KMS-11 (cell line): ENCODE measurements around the gene LZTS3.
A peak's percentile ranks its signal among the peaks of the same experiment; 100 is the strongest.

Experiments used
- H2AFZ ChIP-seq: fragments of 200-600 bp; sonication (generic); 2 replicates; pipeline ENCODE4 v1.6.1; 2016; ENCODE audit warnings: antibody characterized with exemption, mixed run types, low read depth
- H3K27ac ChIP-seq: fragments of 200-600 bp; sonication (generic); 2 replicates; pipeline ENCODE4 v1.6.1; 2016; ENCODE audit warnings: mild to moderate bottlenecking, mixed run types
- H3K27me3 ChIP-seq: fragments of 200-600 bp; sonication (generic); 2 replicates; pipeline ENCODE4 v1.6.1; 2017; ENCODE audit warnings: mild to moderate bottlenecking, low read depth, mixed run types, moderate library complexity; ENCODE audit not compliant: insufficient read depth
- H3K36me3 ChIP-seq: fragments of 200-600 bp; sonication (generic); 2 replicates; pipeline ENCODE4 v1.6.1; 2017; ENCODE audit warnings: mild to moderate bottlenecking, mixed run types; ENCODE audit not compliant: insufficient read depth
- H3K4me1 ChIP-seq: fragments of 200-600 bp; sonication (generic); 2 replicates; pipeline ENCODE4 v1.6.1; 2016; ENCODE audit warnings: mild to moderate bottlenecking, low read depth, mixed run types; ENCODE audit not compliant: poor library complexity, severe bottlenecking
- H3K4me2 ChIP-seq: fragments of 200-600 bp; sonication (generic); 2 replicates; pipeline ENCODE4 v1.7.0; 2016; ENCODE audit warnings: mild to moderate bottlenecking, mixed run types
- H3K4me3 ChIP-seq: fragments of 200-600 bp; sonication (generic); IDR thresholded peaks from 2 replicates; pipeline ENCODE4 v1.6.1; 2017; ENCODE audit warnings: low read depth, low read length, mixed read lengths; ENCODE audit not compliant: insufficient read depth
- H3K79me2 ChIP-seq: fragments of 200-600 bp; sonication (generic); 2 replicates; pipeline ENCODE4 v1.6.1; 2016; ENCODE audit warnings: low read depth, mixed run types; ENCODE audit not compliant: insufficient read depth
- H3K9ac ChIP-seq: fragments of 200-600 bp; sonication (generic); 2 replicates; pipeline ENCODE4 v1.6.1; 2016; ENCODE audit warnings: mild to moderate bottlenecking, mixed run types
- H4K20me1 ChIP-seq: fragments of 200-600 bp; sonication (generic); 2 replicates; pipeline ENCODE4 v1.6.1; 2016; ENCODE audit warnings: mild to moderate bottlenecking, mixed run types; ENCODE audit not compliant: insufficient read depth
- TF ChIP-seq, protein P1 (sequence below): fragments of 200-600 bp; sonication (generic); conservative IDR thresholded peaks from 2 replicates; pipeline ENCODE4 v1.6.1; 2017; ENCODE audit warnings: low read depth, mild to moderate bottlenecking, antibody characterized with exemption, low read length, moderate library complexity, mixed read lengths

The LZTS3 gene

GRCh38 chr20:3213226-3213625 lies 39.9 kb upstream of the LZTS3 start:
- Histone ChIP-seq H3K79me2 (peaks cover 18% of the 10 kb centered on the region; the same call in 1 of the 2 replicates), H3K27me3 (no peaks in the 10 kb centered on the region), H2AFZ (no peak overlapping the region), H3K36me3 (no peaks in the 10 kb centered on the region), H3K9ac (no peak overlapping the region), H4K20me1 (no peaks in the 10 kb centered on the region), H3K4me2 (no peak overlapping the region), H3K27ac (no peak overlapping the region), H3K4me3 (no peak overlapping the region), H3K4me1 (no peaks in the 10 kb centered on the region)
- TF ChIP-seq, protein P1, sequence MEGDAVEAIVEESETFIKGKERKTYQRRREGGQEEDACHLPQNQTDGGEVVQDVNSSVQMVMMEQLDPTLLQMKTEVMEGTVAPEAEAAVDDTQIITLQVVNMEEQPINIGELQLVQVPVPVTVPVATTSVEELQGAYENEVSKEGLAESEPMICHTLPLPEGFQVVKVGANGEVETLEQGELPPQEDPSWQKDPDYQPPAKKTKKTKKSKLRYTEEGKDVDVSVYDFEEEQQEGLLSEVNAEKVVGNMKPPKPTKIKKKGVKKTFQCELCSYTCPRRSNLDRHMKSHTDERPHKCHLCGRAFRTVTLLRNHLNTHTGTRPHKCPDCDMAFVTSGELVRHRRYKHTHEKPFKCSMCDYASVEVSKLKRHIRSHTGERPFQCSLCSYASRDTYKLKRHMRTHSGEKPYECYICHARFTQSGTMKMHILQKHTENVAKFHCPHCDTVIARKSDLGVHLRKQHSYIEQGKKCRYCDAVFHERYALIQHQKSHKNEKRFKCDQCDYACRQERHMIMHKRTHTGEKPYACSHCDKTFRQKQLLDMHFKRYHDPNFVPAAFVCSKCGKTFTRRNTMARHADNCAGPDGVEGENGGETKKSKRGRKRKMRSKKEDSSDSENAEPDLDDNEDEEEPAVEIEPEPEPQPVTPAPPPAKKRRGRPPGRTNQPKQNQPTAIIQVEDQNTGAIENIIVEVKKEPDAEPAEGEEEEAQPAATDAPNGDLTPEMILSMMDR: no peak

DNA sequence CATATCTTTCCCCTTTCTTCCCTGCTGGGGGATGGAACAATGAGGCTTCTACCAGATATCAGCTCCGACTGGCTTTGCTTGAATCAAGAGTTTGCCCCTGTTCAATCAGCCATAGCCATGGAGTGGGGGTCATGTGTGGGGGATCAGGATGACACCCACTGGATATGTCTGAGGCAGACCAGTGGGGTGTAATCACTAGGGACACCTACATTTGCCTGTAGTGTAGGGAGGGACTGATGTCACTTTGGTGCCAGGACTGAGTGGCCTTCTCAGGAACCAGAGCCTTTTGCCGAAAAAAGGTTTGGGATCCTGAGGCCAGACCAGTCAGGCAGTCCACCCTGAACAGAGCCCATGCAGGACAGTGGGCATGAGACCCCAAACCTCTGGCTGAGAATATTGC lies 37.0 kb upstream of the LZTS3 start:
- Histone ChIP-seq H3K9ac (peak overlapping the region; percentile 80; the same call in 1 of the 2 replicates), H3K36me3 (no peaks in the 10 kb centered on the region), H3K4me3 (no peak overlapping the region), H4K20me1 (no peaks in the 10 kb centered on the region), H3K27ac (no peak overlapping the region), H3K79me2 (peaks cover 18% of the 10 kb centered on the region; the same call in 1 of the 2 replicates), H3K4me1 (no peaks in the 10 kb centered on the region), H3K27me3 (no peaks in the 10 kb centered on the region), H2AFZ (peak overlapping the region; percentile 75; the same call in 1 of the 2 replicates), H3K4me2 (peak overlapping the region; percentile 91)
- TF ChIP-seq, protein P1: no peak

DNA sequence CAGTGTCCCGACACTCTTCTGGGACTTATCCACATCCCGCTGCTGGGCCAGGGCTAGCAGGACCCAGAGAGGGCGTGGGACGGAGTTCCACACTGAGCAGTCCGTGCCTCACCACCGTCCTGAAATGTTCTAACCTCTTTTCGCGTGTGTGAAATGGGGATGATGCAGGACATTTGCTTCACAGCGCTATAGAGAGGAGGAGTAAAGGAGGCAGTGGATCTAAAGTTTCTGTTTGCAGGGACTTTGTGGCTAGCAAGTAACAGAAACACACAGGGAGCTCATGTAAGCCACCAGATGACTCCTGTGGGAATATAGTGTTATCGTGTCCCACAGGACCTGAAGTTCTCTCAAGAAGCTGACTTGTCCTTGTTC lies 36.6 kb upstream of the LZTS3 start:
- Histone ChIP-seq H3K27me3 (no peaks in the 10 kb centered on the region), H3K79me2 (peaks cover 18% of the 10 kb centered on the region; the same call in 1 of the 2 replicates), H3K9ac (peak overlapping the region; percentile 80), H3K36me3 (no peaks in the 10 kb centered on the region), H3K4me1 (no peaks in the 10 kb centered on the region), H3K4me3 (no peak overlapping the region), H3K27ac (peak overlapping the region; percentile 45; the same call in 1 of the 2 replicates), H3K4me2 (peak overlapping the region; percentile 91), H4K20me1 (no peaks in the 10 kb centered on the region), H2AFZ (peak overlapping the region; percentile 75)
- TF ChIP-seq, protein P1: no peak

DNA sequence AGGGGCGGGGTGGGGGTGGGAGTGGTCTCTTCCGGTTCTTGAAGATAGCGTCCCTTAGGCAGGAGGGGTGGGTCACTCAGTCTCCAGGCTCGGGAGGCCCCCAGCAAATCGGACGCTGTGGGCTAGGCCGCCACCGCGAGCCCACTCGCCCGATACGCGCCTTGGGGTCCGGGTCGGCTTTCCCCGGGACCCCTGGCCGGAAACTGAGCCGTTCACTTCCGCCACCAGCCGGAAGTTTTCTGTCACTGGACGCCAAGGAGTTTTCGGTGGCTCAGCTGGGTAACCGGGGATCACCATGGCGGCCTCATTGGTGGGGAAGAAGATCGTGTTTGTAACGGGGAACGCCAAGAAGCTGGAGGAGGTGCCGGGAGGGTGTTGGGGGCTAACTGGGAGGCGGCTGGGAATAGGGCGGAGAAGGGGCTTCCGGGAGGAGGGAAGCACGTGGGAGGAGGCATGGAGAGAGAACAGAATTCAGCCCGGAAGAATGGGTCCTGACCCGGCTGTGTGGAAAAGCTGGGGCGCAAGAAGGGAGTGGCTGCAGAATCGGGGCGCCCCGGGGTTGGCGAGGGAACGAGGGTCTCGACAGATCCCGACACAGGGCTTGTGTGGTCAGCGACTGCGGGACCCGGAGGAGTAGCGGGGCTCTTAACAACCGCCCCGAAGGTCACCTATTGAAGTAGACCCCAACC lies 36.1 kb upstream of the LZTS3 start, which contains the start of gene ITPA:
ITPA (plus strand) TSS at position 242 of the 689 bp plus-strand sequence; CDS start at position 296, 54 bp downstream.
- TF ChIP-seq, protein P1: no peak
- peak within 1 kb of the TSS; percentile 91 for H3K4me2 ChIP-seq
- peaks cover 3% of the 10 kb centered on the region for H3K4me1 ChIP-seq
- peak within 1 kb of the TSS; percentile 75 for H2AFZ ChIP-seq
- no peaks in the 10 kb centered on the region for H3K27me3 ChIP-seq
- no peaks in the 10 kb centered on the region for H3K36me3 ChIP-seq
- no peaks in the 10 kb centered on the region for H4K20me1 ChIP-seq
- peak within 1 kb of the TSS; percentile 80 for H3K9ac ChIP-seq
- peak within 1 kb of the TSS; percentile 45 for H3K27ac ChIP-seq
- H3K79me2 ChIP-seq: peaks cover 18% of the 10 kb centered on the region; the same call in 1 of the 2 replicates
- H3K4me3 ChIP-seq: no peak within 1 kb of the TSS
